Cardiac atrium fibroblast (primary cell): ENCODE data around the gene HOXC5. TPM values are rescaled to one million over a fixed set of nuclear protein-coding genes. Genes with fewer than 3 reads are reported as not detected.

Experiments used
- total RNA-seq: library from RNA; depleted of rRNA; stranded (reverse); fragments of >200 nt; gene quantifications from 2 replicates; pipeline ENCODE4 v1.2.3, GENCODE V29; 2015

Gene HOXC5
- total RNA-seq, result not detected in 2 replicates

DNA sequence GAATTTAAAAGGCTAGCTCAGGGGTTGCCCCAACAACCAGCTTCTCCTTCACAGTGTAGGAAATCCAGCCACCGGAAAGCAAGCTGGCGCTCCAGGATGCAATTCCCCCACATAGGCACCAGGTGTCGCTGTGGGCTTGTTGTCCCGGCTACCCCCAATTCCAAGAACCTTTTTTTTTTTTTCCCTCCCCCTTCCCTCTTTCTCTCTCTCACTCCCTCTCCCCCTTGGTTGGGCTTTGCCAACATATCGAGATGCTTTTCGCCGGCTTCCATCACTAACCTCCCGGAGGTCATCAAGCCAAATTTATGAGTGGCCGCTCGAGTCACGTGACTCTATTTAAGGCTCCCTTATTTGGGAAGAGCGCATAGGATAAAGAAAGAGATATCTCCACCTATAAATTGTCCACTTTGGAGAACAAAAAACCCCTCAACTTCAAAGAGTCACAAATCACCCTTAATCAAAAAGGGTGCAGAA lies at the start of gene HOXC5:
Gene HOXC5 (plus strand): TSS at position 424 of the 474 bp plus-strand sequence. CDS start 73 bp downstream, outside the sequence.

DNA sequence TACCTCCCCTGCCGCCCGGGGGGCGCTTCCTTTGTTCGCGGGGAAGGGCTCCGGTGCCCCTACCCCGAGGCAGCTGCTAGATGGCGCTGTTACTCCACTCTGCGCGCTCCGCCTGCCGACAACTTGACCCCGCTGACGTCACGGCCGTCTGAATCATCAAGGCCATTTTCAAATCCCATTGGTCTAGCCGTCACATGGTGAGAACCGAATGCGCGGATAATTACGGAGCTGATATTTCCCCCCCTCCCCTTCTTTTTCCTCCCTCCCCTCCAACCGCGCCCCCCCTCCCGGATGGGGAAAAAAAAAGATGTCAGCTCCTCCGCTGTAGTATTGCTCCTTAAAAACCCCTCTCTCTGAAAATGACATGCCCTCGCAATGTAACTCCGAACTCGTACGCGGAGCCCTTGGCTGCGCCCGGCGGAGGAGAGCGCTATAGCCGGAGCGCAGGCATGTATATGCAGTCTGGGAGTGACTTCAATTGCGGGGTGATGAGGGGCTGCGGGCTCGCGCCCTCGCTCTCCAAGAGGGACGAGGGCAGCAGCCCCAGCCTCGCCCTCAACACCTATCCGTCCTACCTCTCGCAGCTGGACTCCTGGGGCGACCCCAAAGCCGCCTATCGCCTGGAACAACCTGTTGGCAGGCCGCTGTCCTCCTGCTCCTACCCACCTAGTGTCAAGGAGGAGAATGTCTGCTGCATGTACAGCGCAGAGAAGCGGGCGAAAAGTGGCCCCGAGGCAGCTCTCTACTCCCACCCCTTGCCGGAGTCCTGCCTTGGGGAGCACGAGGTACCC lies 47.8 kb upstream of the HOXC5 start, which contains the start of gene HOXC10:
Gene HOXC10 (plus strand): TSS at position 246 of the 791 bp plus-strand sequence. CDS start 114 bp downstream, at position 360.

DNA sequence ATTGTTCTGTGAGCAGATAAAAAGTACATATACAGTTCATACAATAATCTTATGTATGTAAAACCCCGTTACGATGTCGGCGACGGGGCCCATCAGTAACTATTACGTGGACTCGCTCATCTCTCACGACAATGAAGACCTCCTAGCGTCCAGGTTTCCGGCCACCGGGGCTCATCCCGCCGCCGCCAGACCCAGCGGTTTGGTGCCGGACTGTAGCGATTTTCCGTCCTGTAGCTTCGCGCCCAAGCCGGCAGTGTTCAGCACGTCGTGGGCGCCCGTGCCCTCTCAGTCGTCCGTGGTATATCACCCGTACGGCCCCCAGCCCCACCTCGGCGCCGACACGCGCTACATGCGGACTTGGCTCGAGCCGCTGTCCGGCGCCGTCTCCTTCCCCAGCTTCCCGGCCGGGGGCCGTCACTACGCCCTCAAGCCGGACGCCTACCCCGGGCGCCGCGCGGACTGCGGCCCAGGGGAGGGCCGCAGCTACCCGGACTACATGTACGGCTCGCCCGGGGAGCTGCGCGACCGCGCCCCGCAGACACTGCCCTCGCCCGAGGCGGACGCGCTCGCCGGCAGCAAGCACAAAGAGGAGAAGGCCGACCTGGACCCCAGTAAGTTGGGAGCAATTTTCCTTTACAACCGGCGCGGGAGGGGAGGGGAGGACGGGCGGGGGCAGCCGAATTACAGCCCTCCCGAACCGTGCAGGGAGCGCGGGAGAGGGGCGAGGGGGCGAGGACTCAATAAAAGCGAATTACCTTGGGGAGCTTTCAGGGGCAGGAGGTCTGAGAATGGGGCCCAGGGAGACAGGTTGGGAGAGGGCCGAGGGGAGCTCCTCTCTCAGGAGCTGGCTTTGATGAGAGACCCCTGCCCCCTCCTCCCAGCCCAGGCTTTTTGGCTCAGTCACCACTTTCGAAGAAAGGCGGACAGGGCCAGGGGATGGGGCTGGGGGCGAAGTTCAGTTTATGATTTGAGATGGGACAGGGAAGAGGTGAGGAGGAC lies 32.4 kb upstream of the HOXC5 start, which contains the start of gene HOXC9:
Gene HOXC9 (plus strand): TSS at position 46 of the 999 bp plus-strand sequence. CDS start 28 bp downstream, at position 74.

DNA sequence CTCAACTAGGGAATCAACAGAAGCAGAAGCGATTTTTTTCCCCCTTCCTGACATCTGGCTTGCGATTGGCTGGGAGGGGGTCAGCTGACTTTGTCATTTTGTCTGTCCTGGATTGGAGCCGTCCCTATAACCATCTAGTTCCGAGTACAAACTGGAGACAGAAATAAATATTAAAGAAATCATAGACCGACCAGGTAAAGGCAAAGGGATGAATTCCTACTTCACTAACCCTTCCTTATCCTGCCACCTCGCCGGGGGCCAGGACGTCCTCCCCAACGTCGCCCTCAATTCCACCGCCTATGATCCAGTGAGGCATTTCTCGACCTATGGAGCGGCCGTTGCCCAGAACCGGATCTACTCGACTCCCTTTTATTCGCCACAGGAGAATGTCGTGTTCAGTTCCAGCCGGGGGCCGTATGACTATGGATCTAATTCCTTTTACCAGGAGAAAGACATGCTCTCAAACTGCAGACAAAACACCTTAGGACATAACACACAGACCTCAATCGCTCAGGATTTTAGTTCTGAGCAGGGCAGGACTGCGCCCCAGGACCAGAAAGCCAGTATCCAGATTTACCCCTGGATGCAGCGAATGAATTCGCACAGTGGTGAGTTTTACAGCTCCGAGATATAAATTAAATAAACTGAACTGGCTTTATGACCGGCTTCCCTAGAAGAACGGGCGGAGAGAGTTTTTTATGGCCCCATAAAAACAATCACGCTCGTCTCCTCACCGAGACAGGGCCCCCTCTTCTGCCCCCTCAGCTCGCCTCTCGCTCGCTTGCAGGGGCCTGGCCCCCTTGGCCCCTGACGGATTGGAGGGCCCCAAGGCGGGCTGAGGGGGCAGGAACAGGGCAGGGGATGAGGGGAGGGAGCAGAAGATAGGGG lies 4.3 kb upstream of the HOXC5 start, which contains the start of gene HOXC6:
Gene HOXC6 (plus strand): TSS at position 127 of the 888 bp plus-strand sequence. CDS start 82 bp downstream, at position 209.

DNA sequence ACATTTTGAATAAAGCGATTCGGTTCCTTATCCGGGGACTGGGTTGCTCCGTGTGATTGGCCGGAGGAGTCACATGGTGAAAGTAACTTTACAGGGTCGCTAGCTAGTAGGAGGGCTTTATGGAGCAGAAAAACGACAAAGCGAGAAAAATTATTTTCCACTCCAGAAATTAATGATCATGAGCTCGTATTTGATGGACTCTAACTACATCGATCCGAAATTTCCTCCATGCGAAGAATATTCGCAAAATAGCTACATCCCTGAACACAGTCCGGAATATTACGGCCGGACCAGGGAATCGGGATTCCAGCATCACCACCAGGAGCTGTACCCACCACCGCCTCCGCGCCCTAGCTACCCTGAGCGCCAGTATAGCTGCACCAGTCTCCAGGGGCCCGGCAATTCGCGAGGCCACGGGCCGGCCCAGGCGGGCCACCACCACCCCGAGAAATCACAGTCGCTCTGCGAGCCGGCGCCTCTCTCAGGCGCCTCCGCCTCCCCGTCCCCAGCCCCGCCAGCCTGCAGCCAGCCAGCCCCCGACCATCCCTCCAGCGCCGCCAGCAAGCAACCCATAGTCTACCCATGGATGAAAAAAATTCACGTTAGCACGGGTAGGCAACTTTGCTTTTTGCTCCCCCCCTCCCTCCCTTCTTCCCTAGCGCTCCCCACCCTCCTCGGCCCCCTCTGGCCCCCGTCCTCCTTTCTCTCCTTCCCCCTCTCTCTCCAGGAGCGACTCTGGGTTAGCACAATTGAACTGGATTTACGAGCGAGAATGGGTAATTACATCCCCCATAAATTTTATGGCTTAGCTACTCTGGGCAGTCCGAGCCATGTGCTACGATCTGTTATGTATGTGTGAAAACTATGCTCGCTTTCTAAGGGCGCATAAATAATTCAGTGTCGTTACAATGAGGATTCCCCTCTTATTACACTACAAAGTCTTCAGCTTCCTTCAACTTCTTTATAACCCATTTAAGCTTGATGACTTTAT lies 21.2 kb downstream of the HOXC5 start, which contains the start of gene HOXC4:
Gene HOXC4 (plus strand): TSS at position 85 of the 991 bp plus-strand sequence. CDS start 88 bp downstream, at position 173.

Other genes starting within 250 kb of the HOXC5 start
- not detected in 2 replicates for gene HOXC13, start 94.2 kb upstream of the HOXC5 start, total RNA-seq
- not detected in 2 replicates for gene HOXC12, start 78.1 kb upstream of the HOXC5 start, total RNA-seq
- gene HOXC11, start 59.9 kb upstream of the HOXC5 start, total RNA-seq, result not detected in 2 replicates
- gene HOTAIR, start 58.1 kb upstream of the HOXC5 start, total RNA-seq, result not detected in 2 replicates
- not detected in 2 replicates for gene HOXC10, start 47.9 kb upstream of the HOXC5 start, total RNA-seq
- not detected in 2 replicates for gene HOXC9, start 32.9 kb upstream of the HOXC5 start, total RNA-seq
- gene HOXC8, start 24.1 kb upstream of the HOXC5 start, total RNA-seq, result not detected in 2 replicates
- gene HOXC6, start 4.6 kb upstream of the HOXC5 start, total RNA-seq, result not detected in 2 replicates
- not detected in 2 replicates for gene HOXC4, start 20.8 kb downstream of the HOXC5 start, total RNA-seq
- gene SMUG1, start 155.9 kb downstream of the HOXC5 start, total RNA-seq, result 33.4 and 57.5 TPM in 2 replicates
- 22.0 and 31.1 TPM in 2 replicates for gene CBX5, start 247.1 kb downstream of the HOXC5 start, total RNA-seq
- 355 and 603 TPM in 2 replicates for gene HNRNPA1, start 247.7 kb downstream of the HOXC5 start, total RNA-seq